ENCODE measurements around the gene SLCO4A1. TPM values are rescaled to one million over a fixed set of nuclear protein-coding genes. Genes with fewer than 3 reads are reported as not detected.

The SLCO4A1 gene
- total and polyA plus RNA-seq, 2 donors (not counting 1 experiment from before 2014, with no cell fraction given): 2.1 to 79.5 TPM

- intact Hi-C loops (cut with micrococcal nuclease): loop anchor here (1.0 to 10.0 kb wide), 3 partner anchors 20 to 102 kb away; no protein-coding TSS in a partner anchor
- TF ChIP-seq CTCF (IDR thresholded peaks at IDR 0.05) (no peak), EZH2 (IDR thresholded peaks at IDR 0.05; ENCODE audit: borderline replicate concordance, insufficient read depth, low read depth, low read length, poor library complexity, severe bottlenecking) (no peak)
- ChIA-PET POLR2A (interaction anchor here (1.0 to 2.4 kb wide), 4 partner anchors 11 to 216 kb away, joined by 3 to 6 read pairs (median 4); no protein-coding TSS in a partner anchor), CTCF (interaction anchor here (1.6 to 3.2 kb wide), 4 partner anchors 13 to 204 kb away, joined by 5 to 22 read pairs (median 10); no protein-coding TSS in a partner anchor)
- Histone ChIP-seq H3K9me3 (ENCODE audit: control extremely low read depth in 1 of 3, control insufficient read depth in 2 of 3, insufficient read depth in 1 of 3, low read length in 2 of 3) (peaks cover 0 to 1% (median 0%) of the 10 kb centered on the region in 3 donors), H3K4me2 (replicated peaks; ENCODE audit: low read depth, low read length, poor library complexity, severe bottlenecking) (peak overlapping the region; percentile 74), H3K79me2 (ENCODE audit: control insufficient read depth, insufficient read depth, low read length) (no peaks in the 10 kb centered on the region), H3K9ac (ENCODE audit: low read length) (peak overlapping the region; percentile 43), H4K20me1 (ENCODE audit: control insufficient read depth, insufficient read depth, low read length, poor library complexity, severe bottlenecking) (no peaks in the 10 kb centered on the region), H3K27ac (ENCODE audit: low read length in 2 of 2) (no peak overlapping the region), H3K4me1 (ENCODE audit: control insufficient read depth in 2 of 2, insufficient read depth in 2 of 2, low read length in 2 of 2) (peaks cover 60 to 68% of the 10 kb centered on the region in 2 donors), H3K27me3 (replicated peaks in 1 of 4; ENCODE audit: control extremely low read depth in 1 of 4, control insufficient read depth in 3 of 4, insufficient read depth in 4 of 4, low read length in 3 of 4) (no peaks in the 10 kb centered on the region), H3K36me3 (replicated peaks in 1 of 2; ENCODE audit: control extremely low read depth in 1 of 2, control insufficient read depth in 1 of 2, extremely low read depth in 1 of 2, insufficient read depth in 2 of 2, low read length in 1 of 2) (no peaks in the 10 kb centered on the region), H3K4me3 (ENCODE audit: control extremely low read depth in 1 of 5, extremely low read depth in 1 of 5, insufficient read depth in 1 of 5, low read depth in 2 of 5, low read length in 4 of 5) (peak overlapping the region in 2 of 5 experiments; percentile 5 to 13), H2AFZ (ENCODE audit: insufficient read depth, low read depth, low read length, poor library complexity, severe bottlenecking) (peak overlapping the region; percentile 61)
- 55% methylated on average over 37 of the region's 37 CpGs for WGBS (ENCODE audit: insufficient coverage)
- no peak for ATAC-seq (ENCODE audit: low read depth)
- no peaks in the 10 kb centered on the region for H3K9me3 Mint-ChIP-seq (ENCODE audit: insufficient read depth)
- peak overlapping the region; percentile 56 for H3K4me3 Mint-ChIP-seq
- DNase-seq: peak; percentile 34
- H3K27ac Mint-ChIP-seq: peak overlapping the region; percentile 3
- H3K27me3 Mint-ChIP-seq: no peaks in the 10 kb centered on the region
- H3K4me1 Mint-ChIP-seq: peaks cover 69% of the 10 kb centered on the region
These were observed 38.2 kb upstream of the SLCO4A1 start for GRCh38 chr20:62603907-62604785.

Measured in B cell (primary cell).